Measurements from ENCODE around the gene TYK2. TPM values are rescaled to one million over a fixed set of nuclear protein-coding genes. Genes with fewer than 3 reads are reported as not detected.
A peak's percentile ranks its signal among the peaks of the same experiment; 100 is the strongest.

TYK2 gene
- total and polyA plus RNA-seq, 2 of the 13 experiments (the other 11 are each of a cell fraction or from before 2014, with no cell fraction given), result 38.8 to 60.1 TPM

DNA sequence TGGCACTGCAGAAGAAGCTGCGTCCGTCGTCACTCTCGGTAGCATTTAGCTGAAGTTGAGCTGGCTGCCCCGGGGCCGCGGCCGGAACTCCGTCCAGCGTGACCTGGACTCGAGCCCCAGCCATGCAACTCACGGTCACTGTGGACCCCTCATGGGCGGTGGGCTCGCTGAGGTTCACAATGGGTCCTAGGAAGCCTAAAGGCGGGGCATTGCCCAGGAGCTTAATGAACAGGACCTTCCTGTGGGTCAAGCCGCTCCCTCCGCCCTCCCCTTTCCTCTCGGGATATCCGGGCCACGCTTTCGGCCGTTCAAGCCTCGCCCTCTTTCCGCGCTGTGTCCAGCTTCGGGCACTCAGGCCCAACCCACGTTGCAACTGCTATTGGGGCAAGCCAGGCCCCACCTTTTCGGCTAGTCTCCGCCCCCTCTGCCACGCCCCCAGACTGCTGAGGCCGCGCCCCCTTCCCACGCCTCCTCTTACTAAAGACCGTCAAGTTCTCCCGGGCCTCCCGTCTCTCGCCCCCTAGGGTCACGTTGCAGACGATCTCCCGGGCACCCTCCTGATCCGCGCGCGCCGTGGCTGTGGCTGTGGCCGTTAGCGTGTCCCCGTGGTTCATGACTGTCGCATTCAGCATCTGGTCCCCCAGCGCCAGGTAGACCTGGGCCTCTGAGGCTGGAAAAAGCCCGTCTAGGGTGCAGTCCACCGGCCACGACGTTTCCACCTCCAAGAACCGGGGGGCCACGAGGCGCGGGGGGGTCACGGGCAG, 45.6 kb downstream of the TYK2 start (continued):
- TF ChIP-seq, protein P1, sequence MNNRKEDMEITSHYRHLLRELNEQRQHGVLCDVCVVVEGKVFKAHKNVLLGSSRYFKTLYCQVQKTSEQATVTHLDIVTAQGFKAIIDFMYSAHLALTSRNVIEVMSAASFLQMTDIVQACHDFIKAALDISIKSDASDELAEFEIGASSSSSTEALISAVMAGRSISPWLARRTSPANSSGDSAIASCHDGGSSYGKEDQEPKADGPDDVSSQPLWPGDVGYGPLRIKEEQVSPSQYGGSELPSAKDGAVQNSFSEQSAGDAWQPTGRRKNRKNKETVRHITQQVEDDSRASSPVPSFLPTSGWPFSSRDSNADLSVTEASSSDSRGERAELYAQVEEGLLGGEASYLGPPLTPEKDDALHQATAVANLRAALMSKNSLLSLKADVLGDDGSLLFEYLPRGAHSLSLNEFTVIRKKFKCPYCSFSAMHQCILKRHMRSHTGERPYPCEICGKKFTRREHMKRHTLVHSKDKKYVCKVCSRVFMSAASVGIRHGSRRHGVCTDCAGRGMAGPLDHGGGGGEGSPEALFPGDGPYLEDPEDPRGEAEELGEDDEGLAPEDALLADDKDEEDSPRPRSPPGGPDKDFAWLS (CRISPR knock-in tag; IDR thresholded peaks at IDR 0.05; ENCODE audit: borderline replicate concordance), result no peak
- TF ChIP-seq, protein P2, sequence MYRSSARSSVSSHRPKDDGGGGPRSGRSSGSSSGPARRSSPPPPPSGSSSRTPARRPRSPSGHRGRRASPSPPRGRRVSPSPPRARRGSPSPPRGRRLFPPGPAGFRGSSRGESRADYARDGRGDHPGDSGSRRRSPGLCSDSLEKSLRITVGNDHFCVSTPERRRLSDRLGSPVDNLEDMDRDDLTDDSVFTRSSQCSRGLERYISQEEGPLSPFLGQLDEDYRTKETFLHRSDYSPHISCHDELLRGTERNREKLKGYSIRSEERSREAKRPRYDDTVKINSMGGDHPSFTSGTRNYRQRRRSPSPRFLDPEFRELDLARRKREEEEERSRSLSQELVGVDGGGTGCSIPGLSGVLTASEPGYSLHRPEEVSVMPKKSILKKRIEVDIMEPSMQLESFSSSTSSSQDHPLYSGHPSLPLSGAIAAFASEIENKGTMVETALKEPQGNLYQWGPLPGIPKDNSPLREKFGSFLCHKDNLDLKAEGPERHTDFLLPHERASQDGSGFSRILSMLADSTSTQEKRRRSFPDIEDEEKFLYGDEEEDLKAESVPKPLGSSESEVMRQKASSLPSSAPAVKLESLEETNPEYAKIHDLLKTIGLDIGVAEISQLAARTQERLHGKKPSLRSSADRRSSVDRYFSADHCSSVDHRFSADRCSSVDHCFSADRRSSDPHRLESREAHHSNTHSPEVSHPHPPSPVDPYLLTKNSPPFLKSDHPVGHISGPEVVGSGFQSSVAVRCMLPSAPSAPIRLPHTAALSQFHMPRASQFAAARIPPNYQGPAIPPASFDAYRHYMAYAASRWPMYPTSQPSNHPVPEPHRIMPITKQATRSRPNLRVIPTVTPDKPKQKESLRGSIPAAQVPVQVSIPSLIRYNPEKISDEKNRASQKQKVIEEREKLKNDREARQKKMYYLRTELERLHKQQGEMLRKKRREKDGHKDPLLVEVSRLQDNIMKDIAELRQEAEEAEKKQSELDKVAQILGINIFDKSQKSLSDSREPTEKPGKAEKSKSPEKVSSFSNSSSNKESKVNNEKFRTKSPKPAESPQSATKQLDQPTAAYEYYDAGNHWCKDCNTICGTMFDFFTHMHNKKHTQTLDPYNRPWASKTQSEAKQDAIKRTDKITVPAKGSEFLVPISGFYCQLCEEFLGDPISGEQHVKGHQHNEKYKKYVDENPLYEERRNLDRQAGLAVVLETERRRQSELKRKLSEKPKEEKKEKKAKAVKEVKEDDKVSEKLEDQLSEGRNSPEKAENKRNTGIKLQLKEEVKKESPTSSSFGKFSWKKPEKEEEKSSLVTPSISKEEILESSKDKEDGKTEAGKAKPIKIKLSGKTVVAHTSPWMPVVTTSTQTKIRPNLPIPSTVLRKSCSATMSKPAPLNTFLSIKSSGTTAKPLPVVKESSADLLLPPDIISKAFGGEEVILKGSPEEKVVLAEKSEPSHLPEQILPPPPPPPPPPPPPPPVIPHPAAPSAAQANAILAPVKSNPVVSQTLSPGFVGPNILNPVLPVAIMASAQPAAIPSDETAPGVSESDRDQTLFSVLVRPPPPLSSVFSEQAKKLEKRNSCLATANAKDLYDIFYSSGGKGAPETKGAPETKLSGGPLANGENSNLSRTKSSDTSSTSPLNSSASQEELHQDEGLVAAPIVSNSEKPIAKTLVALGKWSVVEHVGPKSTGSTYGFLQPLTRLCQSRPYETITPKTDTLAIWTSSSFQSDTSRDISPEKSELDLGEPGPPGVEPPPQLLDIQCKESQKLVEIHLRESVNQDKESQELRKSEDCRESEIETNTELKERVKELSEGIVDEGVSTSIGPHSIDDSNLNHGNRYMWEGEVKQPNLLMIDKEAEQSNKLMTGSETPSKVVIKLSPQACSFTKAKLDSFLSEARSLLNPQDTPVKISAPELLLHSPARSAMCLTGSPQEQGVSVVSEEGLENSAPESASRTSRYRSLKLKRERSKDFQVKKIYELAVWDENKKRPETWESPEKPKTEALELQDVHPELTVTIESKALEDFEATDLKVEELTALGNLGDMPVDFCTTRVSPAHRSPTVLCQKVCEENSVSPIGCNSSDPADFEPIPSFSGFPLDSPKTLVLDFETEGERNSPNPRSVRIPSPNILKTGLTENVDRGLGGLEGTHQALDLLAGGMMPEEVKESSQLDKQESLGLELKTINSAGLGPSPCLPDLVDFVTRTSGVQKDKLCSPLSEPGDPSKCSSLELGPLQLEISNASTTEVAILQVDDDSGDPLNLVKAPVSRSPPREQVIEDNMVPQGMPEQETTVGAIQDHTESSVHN (CRISPR knock-in tag; IDR thresholded peaks at IDR 0.05), result no peak
- TF ChIP-seq, protein P3, sequence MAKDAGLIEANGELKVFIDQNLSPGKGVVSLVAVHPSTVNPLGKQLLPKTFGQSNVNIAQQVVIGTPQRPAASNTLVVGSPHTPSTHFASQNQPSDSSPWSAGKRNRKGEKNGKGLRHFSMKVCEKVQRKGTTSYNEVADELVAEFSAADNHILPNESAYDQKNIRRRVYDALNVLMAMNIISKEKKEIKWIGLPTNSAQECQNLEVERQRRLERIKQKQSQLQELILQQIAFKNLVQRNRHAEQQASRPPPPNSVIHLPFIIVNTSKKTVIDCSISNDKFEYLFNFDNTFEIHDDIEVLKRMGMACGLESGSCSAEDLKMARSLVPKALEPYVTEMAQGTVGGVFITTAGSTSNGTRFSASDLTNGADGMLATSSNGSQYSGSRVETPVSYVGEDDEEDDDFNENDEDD (CRISPR knock-in tag; IDR thresholded peaks at IDR 0.05; ENCODE audit: borderline replicate concordance), result peak; percentile 34; the same call in 1 of the 2 replicates
- TF ChIP-seq, protein P4, sequence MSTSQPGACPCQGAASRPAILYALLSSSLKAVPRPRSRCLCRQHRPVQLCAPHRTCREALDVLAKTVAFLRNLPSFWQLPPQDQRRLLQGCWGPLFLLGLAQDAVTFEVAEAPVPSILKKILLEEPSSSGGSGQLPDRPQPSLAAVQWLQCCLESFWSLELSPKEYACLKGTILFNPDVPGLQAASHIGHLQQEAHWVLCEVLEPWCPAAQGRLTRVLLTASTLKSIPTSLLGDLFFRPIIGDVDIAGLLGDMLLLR (CRISPR knock-in tag; IDR thresholded peaks at IDR 0.05), result peak; percentile 61; the same call in 1 of the 2 replicates
- TF ChIP-seq, protein P5, sequence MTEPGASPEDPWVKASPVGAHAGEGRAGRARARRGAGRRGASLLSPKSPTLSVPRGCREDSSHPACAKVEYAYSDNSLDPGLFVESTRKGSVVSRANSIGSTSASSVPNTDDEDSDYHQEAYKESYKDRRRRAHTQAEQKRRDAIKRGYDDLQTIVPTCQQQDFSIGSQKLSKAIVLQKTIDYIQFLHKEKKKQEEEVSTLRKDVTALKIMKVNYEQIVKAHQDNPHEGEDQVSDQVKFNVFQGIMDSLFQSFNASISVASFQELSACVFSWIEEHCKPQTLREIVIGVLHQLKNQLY (CRISPR knock-in tag; IDR thresholded peaks at IDR 0.05), result 0 out of 2 replicates have a peak, but pooled peaks have one; percentile 39
- TF ChIP-seq ZNF282 (IDR thresholded peaks at IDR 0.05; ENCODE audit: partially characterized antibody) (no peak), ZFY (CRISPR knock-in tag; IDR thresholded peaks at IDR 0.05) (peak; percentile 70)
- TF ChIP-seq, protein P6, sequence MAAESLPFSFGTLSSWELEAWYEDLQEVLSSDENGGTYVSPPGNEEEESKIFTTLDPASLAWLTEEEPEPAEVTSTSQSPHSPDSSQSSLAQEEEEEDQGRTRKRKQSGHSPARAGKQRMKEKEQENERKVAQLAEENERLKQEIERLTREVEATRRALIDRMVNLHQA (CRISPR knock-in tag; IDR thresholded peaks at IDR 0.05), result no peak
- TF ChIP-seq, protein P7, sequence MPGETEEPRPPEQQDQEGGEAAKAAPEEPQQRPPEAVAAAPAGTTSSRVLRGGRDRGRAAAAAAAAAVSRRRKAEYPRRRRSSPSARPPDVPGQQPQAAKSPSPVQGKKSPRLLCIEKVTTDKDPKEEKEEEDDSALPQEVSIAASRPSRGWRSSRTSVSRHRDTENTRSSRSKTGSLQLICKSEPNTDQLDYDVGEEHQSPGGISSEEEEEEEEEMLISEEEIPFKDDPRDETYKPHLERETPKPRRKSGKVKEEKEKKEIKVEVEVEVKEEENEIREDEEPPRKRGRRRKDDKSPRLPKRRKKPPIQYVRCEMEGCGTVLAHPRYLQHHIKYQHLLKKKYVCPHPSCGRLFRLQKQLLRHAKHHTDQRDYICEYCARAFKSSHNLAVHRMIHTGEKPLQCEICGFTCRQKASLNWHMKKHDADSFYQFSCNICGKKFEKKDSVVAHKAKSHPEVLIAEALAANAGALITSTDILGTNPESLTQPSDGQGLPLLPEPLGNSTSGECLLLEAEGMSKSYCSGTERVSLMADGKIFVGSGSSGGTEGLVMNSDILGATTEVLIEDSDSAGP (CRISPR knock-in tag; IDR thresholded peaks at IDR 0.05; ENCODE audit: borderline replicate concordance), result peak; percentile 70; the same call in 1 of the 2 replicates
- TF ChIP-seq, protein P8, sequence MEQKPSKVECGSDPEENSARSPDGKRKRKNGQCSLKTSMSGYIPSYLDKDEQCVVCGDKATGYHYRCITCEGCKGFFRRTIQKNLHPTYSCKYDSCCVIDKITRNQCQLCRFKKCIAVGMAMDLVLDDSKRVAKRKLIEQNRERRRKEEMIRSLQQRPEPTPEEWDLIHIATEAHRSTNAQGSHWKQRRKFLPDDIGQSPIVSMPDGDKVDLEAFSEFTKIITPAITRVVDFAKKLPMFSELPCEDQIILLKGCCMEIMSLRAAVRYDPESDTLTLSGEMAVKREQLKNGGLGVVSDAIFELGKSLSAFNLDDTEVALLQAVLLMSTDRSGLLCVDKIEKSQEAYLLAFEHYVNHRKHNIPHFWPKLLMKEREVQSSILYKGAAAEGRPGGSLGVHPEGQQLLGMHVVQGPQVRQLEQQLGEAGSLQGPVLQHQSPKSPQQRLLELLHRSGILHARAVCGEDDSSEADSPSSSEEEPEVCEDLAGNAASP (CRISPR knock-in tag; IDR thresholded peaks at IDR 0.05; ENCODE audit: borderline replicate concordance), result no peak
